ENCODE measurements around the gene PDCD1. TPM values are rescaled to one million over a fixed set of nuclear protein-coding genes. Genes with fewer than 3 reads are reported as not detected.

Gene PDCD1
- total and polyA plus RNA-seq, 2 of the 8 experiments (the other 6 are each of a cell fraction or from before 2014, with no cell fraction given), result 0.48 to 1.1 TPM

- Histone ChIP-seq H3K27me3 (replicated peaks in 1 of 4; ENCODE audit: control insufficient read depth in 3 of 4, extremely low read depth in 1 of 4, insufficient read depth in 3 of 4, low read length in 3 of 4) (no peaks in the 10 kb centered on the region; a peak in 3 of 7 replicates), H3K4me2 (ENCODE audit: insufficient read depth in 1 of 2, low read depth in 2 of 2, low read length in 2 of 2) (no peak overlapping the region), H3K79me2 (ENCODE audit: control insufficient read depth in 1 of 2, insufficient read depth in 2 of 2, low read length in 2 of 2) (no peaks in the 10 kb centered on the region), H2BK15ac (ENCODE audit: low read length) (no peak overlapping the region), H4K5ac (ENCODE audit: insufficient read length, low read depth, low read length) (no peak overlapping the region), H2BK5ac (ENCODE audit: low read depth, low read length) (no peak overlapping the region), H3K4me3 (ENCODE audit: extremely low read depth in 1 of 4, insufficient read depth in 2 of 4, low read depth in 3 of 4, low read length in 4 of 4) (no peak overlapping the region), H3K27ac (ENCODE audit: low read depth, low read length) (no peak overlapping the region), H3K4ac (replicated peaks; ENCODE audit: insufficient read length, low read depth, low read length) (no peak overlapping the region), H3K79me1 (ENCODE audit: low read depth, low read length) (no peaks in the 10 kb centered on the region), H3K23me2 (ENCODE audit: low read depth, low read length) (no peaks in the 10 kb centered on the region), H4K20me1 (replicated peaks in 1 of 2; ENCODE audit: control insufficient read depth in 1 of 2, insufficient read depth in 2 of 2, low read length in 2 of 2) (no peaks in the 10 kb centered on the region), H2AK5ac (ENCODE audit: low read depth, low read length) (no peak overlapping the region), H3K9ac (replicated peaks in 1 of 4; ENCODE audit: extremely low read depth in 1 of 4, low read depth in 3 of 4, low read length in 3 of 4) (no peak overlapping the region), H4K8ac (ENCODE audit: extremely low read depth, insufficient read depth, low read length) (no peak overlapping the region; the same call in 1 of the 2 replicates), H4K91ac (replicated peaks; ENCODE audit: insufficient read length, low read length) (no peak overlapping the region), H3K23ac (ENCODE audit: insufficient read length) (no peak overlapping the region), H2AFZ (ENCODE audit: low read length) (no peak overlapping the region), H2BK20ac (ENCODE audit: low read length) (no peak overlapping the region), H3K4me1 (replicated peaks in 1 of 4; ENCODE audit: control insufficient read depth in 3 of 4, insufficient read depth in 4 of 4, low read length in 3 of 4) (peaks cover 0 to 9% (median 4%) of the 10 kb centered on the region in 4 experiments; a peak in 5 of 7 replicates), H3K56ac (replicated peaks; ENCODE audit: insufficient read length, low read depth, low read length) (no peak overlapping the region), H3K36me3 (ENCODE audit: control insufficient read depth in 2 of 4, insufficient read depth in 4 of 4, low read length in 3 of 4) (no peaks in the 10 kb centered on the region), H3K14ac (ENCODE audit: insufficient read length) (no peak overlapping the region), H2BK12ac (ENCODE audit: low read depth, low read length) (no peak overlapping the region), H3K18ac (ENCODE audit: extremely low read depth, low read length) (no peak overlapping the region; the same call in 1 of the 2 replicates), H2BK120ac (replicated peaks; ENCODE audit: low read depth, low read length) (no peak overlapping the region), H3K9me3 (ENCODE audit: insufficient read depth in 2 of 2, low read depth in 1 of 2, low read length in 1 of 2) (no peaks in the 10 kb centered on the region)
- DNase-seq (ENCODE audit: low read depth in 1 of 2, low spot score in 2 of 2), result no peak
- ChIA-PET POLR2A (ENCODE audit: partially characterized antibody) (interaction anchor here (3.0 kb wide), 1 partner anchor 109 kb away, joined by 11 read pairs; the partner anchor contains the start of gene ING5), CTCF (ENCODE audit: partially characterized antibody) (interaction anchor here (1.6 kb wide), 1 partner anchor 67 kb away, joined by 3 read pairs; no protein-coding TSS in a partner anchor)
- TF ChIP-seq CTCF (IDR thresholded peaks at IDR 0.05; ENCODE audit: control extremely low read depth in 1 of 3, insufficient read depth in 1 of 3, low read depth in 1 of 3, low read length in 3 of 3), result no peak
- no peak for TF ChIP-seq SIRT6 (IDR thresholded peaks at IDR 0.05; ENCODE audit: low read length)
- no peak for TF ChIP-seq EP300 (IDR thresholded peaks at IDR 0.05; ENCODE audit: borderline replicate concordance in 1 of 2, low read depth in 2 of 2, low read length in 2 of 2)
- no peak for FAIRE-seq
- 85% methylated on average over 23 of the region's 27 CpGs; no CpG with 5 or more reads in 1 of the 2 experiments for WGBS, 2 experiments (ENCODE audit: extremely low coverage in 1 of 2, insufficient coverage in 1 of 2, insufficient read length in 1 of 2, insufficient replicate concordance in 2 of 2, low coverage in 1 of 2, low lambda C conversion rate in 2 of 2, missing lambda C conversion rate in 1 of 2)
These were observed 47.3 kb downstream of the PDCD1 start for GRCh38 chr2:241811201-241811951.

All from H1 (cell line).